Lower leg skin (tissue), 4 donors: ENCODE results near the gene PEX3. TPM values are rescaled to one million over a fixed set of nuclear protein-coding genes. Genes with fewer than 3 reads are reported as not detected.
"Not testable (repeated sequence)": the region's sequence is repeated elsewhere in the genome, so short reads cannot be mapped to it uniquely, and the experiment has no call there.

Experiments
- DNase-seq, 2 donors: peaks; one replicate each; pipeline ENCODE4 v3.0.0-alpha.2; 2019; ENCODE audit warnings: low spot score in 2 of 2
- H3K4me3 ChIP-seq: fragments of 200-600 bp; sonication (generic); 2 replicates; pipeline ENCODE4 v1.5.1; 2017; ENCODE audit warnings: mild to moderate bottlenecking, low read depth; ENCODE audit not compliant: poor library complexity, severe bottlenecking
- CTCF ChIP-seq, 3 donors: fragments of 450-650 bp; IDR thresholded peaks; one replicate each; pipeline ENCODE4 v1.5.1; 2016; ENCODE audit warnings: antibody characterized with exemption in 3 of 3, mild to moderate bottlenecking in 3 of 3, moderate library complexity in 2 of 3
- POLR2A ChIP-seq, 2 donors: fragments of 450-650 bp; IDR thresholded peaks; one replicate each; pipeline ENCODE4 v1.6.1; 2016 to 2017; ENCODE audit warnings: antibody characterized with exemption in 2 of 2, mild to moderate bottlenecking in 1 of 2, moderate library complexity in 1 of 2
- WGBS, 2 donors: methylation state at CpG; one replicate each; pipeline ENCODE4 v1.1.5; 2018; 5-methylcytosine and 5-hydroxymethylcytosine counted together
- intact Hi-C: fragments of 100-400 bp; cut with DNase I; formaldehyde crosslinking; loops from one replicate; pipeline ENCODE4 v1.15.0; 2023; ENCODE audit warnings: low total_unique reads
- total RNA-seq, 4 donors: library from RNA; depleted of rRNA; stranded (reverse); fragments of >200 nt; gene quantifications; one replicate each; pipeline ENCODE4 v1.1.0, GENCODE V29; 2016

The PEX3 gene
- total RNA-seq, 4 donors from 2014 or later: 15.5 to 22.4 (median 18.4) TPM

GRCh38 chr6:143468026-143468425, 17.4 kb downstream of the PEX3 start:
- intact Hi-C loops: no loop called here
- no peak for TF ChIP-seq POLR2A (IDR thresholded peaks at IDR 0.05)
- DNase-seq: no peak
- no peak overlapping the region for H3K4me3 ChIP-seq

GRCh38 chr6:143468823-143469222, 18.2 kb downstream of the PEX3 start:
- intact Hi-C loops, H3K4me3 ChIP-seq, DNase-seq: not testable (repeated sequence)
- WGBS, 2 donors: 64 to 86% methylated on average over 2 of the region's 2 CpGs

- WGBS, 2 donors: 100% methylated on average over 1 of the region's 1 CpG
Measured at GRCh38 chr6:143471822-143472221, 21.2 kb downstream of the PEX3 start.

GRCh38 chr6:143476545-143476944, 25.9 kb downstream of the PEX3 start:
- 96 to 100% methylated on average over 1 of the region's 1 CpG for WGBS, 2 donors
- intact Hi-C loops: no loop called here
- no peak overlapping the region for H3K4me3 ChIP-seq
- DNase-seq: no peak
- no peak for TF ChIP-seq POLR2A (IDR thresholded peaks at IDR 0.05)
- TF ChIP-seq CTCF (IDR thresholded peaks at IDR 0.05): no peak

More at GRCh38 chr6:143471822-143472221, 21.2 kb downstream of the PEX3 start:
- TF ChIP-seq POLR2A (IDR thresholded peaks at IDR 0.05) (no peak), CTCF (IDR thresholded peaks at IDR 0.05) (no peak)
- intact Hi-C loops: no loop called here
- H3K4me3 ChIP-seq: no peak overlapping the region
- no peak for DNase-seq

GRCh38 chr6:143478479-143479062, 28.0 kb downstream of the PEX3 start:
- H3K4me3 ChIP-seq: no peak overlapping the region
- no peak for DNase-seq
- intact Hi-C loops: no loop called here
- TF ChIP-seq POLR2A (IDR thresholded peaks at IDR 0.05) (no peak), CTCF (IDR thresholded peaks at IDR 0.05) (no peak)
- WGBS, 2 donors: 91% methylated on average over 3 of the region's 3 CpGs

- intact Hi-C loops: no loop called here
- TF ChIP-seq CTCF (IDR thresholded peaks at IDR 0.05): no peak
- TF ChIP-seq POLR2A (IDR thresholded peaks at IDR 0.05): no peak
- no peak for DNase-seq
- 70 to 97% methylated on average over 2 of the region's 2 CpGs for WGBS, 2 donors
- H3K4me3 ChIP-seq: no peak overlapping the region
Measured at GRCh38 chr6:143482593-143482992, 32.0 kb downstream of the PEX3 start.

- intact Hi-C loops: no loop called here
- 87 to 98% methylated on average over 2 of the region's 2 CpGs for WGBS, 2 donors
- no peak for DNase-seq
Measured at GRCh38 chr6:143485967-143486366, 35.4 kb downstream of the PEX3 start.

More at GRCh38 chr6:143485967-143486366, 35.4 kb downstream of the PEX3 start:
- TF ChIP-seq POLR2A (IDR thresholded peaks at IDR 0.05) (no peak), CTCF (IDR thresholded peaks at IDR 0.05) (no peak)
- no peak overlapping the region for H3K4me3 ChIP-seq
